ENCODE results near the gene KASH5.
"Not testable (repeated sequence)": the region's sequence is repeated elsewhere in the genome, so short reads cannot be mapped to it uniquely, and the experiment has no call there.

The KASH5 gene

DNA sequence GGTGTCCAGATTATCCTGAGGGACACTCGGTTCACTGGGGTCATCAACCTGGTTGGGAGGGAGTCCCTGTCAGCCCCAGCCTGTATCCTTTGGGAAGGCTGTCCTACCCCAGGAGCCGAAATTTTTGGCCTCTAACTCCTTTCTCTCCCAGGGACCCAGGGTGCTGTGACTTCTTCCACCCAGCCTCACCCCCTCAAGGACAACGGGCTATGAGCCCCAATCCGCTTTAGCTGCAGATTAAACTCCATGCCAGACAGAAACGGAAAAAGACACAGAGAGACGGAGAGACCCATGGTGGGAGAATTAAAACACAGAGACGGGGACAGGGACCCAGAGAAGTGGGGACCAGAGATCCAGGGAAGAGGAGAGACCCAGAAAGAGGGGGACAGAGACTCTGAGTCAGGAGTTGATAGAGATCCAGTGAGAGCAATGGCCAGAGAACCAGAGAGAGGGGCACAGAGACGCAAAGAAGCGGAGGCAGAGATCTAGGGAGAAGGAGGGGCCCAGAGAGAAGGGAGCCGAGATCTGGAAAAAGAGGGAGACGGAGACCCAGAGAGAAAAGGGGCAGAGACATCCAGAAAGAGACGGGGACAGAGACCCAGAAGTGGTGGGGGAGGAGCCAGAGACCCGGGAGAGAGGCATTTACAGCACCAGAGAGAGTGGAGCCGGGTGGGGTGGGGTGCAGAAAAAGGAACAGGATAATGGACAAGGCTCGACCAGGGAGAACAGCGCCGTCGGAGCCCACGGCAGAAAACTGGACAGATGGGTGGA, 52.6 kb downstream of the KASH5 start:
- no peak for DNase-seq

DNA sequence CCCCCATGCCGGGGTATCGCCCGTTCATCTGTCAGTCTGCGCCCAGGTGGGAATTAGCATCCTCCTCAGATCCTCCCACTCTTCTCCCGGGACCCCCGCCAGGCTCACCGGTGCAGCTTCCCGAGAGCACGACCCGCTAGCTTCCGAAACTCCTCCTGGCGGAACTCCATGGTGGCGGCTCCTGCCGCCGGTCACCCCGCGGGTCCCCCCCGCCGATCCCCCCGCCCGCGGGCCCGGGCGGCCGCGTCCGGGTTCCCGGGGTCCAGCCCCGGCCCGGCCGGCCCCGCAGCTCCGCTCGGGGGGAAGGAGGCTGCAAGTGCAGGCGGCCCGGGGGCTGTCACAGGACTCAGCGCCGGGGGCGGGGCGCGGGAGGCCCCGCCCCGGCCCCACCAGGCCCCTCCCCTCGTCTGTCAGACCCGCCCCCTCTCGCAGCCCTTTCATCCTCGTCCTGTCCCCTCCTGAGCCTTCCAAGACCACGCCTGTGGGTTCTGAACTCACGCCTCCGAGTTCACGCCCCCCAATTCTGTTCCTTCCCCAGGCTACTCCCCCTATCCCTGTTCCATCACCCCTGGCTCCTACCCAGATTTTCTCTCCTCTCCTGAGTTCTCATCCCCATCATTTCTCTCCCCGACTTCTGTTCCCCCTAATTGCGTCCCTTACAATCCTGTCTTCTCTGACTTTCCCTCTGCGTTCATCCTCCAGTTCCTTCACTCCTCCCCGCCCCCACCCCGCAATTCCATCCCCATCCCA, 53.3 kb downstream of the KASH5 start, which contains the start of gene SLC17A7:
SLC17A7 (minus strand) TSS at position 318 of the 750 bp plus-strand sequence; CDS start at position 170, 148 bp downstream.
- peak; percentile 53 for DNase-seq

DNA sequence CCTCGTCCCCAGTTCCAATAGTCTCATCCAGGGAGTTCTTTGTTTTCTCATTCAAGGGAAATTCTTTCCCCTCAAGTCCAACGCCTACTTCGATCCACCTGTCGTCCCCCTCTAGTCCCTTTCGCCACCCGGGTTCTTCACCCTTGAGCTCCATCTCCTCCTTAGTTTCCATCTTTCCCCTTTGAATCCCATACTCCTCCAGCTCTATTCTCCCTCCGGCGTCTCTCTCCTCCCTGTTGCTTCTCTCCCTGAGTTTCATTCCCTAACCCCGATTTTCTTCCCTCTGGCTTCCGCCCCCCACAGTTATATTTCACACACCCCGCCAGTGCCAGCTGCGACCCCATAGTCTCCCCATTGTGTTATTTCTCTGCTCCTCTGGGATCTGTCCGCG, 53.9 kb downstream of the KASH5 start:
- no peak for DNase-seq

DNA sequence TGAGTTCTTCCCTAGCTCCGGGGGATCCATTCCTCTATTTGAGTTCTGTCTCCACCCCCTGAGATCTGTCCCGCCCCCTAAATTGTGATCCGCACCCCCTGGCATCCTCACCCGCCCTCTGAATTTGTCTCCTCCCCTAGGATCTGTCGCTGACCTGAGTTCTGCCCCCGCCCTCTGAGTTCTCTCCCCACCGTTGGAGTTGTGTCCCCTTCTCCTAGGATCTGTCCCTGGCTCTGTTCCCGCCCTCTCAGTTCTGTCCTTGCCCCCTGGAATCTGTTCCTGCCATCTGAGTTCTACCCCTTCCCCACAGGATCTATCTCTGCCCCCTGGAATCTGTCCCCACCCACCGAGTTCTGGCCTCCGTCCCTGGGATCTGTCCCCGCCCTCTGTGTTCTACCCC, 54.3 kb downstream of the KASH5 start:
- DNase-seq, result no peak

DNA sequence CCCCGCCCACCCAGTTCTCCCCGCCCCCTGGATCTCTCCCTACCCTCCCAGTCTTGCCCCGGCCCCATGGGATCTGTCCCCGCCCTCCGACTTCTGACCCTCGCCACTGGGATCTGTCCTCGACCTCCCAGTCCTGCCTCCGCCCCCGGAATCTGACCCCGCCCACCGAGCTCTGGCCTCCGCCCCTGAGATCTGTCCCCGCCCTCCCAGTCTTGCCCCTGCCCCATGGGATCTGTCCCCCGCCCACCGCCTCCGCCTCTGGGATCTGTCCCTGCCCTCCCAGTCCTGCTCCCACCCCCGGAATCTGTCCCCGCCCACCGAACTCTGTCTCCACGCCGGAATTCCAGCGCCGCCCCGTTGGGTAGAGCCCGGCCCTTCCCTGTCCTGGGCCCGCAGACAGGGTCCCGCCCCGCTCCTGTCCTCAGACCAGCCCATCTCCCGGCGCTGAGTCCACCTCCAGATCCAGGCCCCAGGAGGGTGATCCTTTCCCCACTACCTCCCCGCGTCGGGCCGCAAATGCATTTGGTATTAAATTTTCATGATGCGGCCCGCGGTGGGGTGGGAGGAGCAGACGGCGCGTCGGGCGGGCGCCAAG, 54.8 kb downstream of the KASH5 start:
- DNase-seq, result peak; percentile 64

DNA sequence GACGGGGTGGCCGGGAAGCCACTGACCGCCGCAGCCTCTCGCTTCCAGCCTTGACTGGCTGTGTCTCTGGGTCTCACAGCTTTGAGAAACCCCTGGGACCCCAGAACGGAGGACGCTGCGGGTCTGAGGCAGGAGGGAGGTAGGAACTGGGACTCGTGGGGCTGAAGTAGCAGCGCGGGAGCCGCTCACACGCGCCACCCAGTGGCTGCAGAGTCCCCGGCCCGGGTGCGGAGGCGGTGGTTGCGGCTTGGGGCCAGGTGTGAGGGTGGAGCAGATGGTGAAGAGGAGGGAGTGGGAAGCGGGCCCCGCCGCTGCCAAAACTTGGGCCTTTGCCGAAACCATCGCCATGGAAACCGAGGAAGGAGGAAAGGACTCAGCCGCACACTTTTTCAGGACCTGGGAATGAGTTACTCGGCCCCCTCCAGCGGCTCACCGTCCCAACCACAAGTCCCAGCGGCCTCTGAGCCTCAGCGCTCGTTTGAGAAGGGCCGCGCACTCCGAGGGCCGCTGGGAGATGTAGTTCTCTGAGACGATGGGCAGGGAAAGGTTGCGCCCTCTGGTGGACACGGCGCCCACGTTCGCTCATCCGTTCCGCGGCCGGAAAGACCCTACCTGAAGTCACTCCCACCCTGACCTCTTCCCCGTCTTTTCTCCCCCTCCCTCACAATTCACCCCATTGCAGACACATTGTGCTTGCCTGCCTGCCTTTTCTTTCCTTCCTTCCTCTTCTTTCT, 55.5 kb downstream of the KASH5 start:
- DNase-seq, result peak; percentile 94

DNA sequence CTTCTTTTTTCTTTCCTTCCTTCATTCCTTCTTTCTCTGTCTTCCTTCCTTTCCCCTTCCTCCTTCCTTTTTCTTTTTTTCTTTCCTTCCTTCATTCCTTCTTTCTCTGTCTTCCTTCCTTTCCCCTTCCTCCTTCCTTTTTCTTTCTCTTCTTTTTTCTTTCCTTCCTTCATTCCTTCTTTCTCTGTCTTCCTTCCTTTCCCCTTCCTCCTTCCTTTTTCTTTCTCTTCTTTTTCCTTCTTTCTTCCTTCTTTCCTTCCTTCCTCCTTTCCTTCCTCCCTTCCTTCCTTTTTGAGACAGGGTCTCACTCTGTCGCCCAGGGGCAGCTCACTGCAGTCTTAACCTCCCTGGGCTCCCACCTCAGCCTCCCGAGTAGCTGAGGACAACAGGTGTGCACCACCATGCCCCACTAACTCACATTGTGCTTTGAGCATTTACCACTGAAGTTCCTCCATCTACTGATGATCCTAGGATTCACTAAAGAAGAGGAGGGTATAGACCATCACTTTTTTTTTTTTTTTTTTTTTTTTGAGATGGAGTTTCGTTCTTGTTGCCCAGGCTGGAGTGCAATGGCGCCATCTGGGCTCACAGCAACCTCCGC, 56.2 kb downstream of the KASH5 start:
- DNase-seq, result not testable (repeated sequence)

DNA sequence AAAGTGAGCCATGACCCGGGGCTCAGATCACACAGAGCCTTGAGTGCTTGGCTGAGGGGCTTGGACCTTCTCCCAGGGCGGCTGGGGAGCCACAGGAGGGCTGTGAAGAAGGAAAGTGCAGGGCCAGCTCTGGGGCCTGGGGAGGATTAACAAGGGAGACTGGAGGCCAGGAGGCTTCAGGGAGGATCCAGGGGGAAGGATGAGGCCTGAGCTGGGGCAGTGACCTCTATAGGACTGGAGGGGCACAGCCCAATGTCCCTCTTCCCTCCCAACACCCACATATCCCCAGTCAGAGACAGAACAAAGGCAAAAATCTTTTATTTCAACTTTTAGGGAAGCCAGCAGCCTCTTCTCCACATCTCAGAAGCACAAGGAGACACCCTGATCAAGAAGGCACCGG, 57.9 kb downstream of the KASH5 start:
- no peak for DNase-seq

DNA sequence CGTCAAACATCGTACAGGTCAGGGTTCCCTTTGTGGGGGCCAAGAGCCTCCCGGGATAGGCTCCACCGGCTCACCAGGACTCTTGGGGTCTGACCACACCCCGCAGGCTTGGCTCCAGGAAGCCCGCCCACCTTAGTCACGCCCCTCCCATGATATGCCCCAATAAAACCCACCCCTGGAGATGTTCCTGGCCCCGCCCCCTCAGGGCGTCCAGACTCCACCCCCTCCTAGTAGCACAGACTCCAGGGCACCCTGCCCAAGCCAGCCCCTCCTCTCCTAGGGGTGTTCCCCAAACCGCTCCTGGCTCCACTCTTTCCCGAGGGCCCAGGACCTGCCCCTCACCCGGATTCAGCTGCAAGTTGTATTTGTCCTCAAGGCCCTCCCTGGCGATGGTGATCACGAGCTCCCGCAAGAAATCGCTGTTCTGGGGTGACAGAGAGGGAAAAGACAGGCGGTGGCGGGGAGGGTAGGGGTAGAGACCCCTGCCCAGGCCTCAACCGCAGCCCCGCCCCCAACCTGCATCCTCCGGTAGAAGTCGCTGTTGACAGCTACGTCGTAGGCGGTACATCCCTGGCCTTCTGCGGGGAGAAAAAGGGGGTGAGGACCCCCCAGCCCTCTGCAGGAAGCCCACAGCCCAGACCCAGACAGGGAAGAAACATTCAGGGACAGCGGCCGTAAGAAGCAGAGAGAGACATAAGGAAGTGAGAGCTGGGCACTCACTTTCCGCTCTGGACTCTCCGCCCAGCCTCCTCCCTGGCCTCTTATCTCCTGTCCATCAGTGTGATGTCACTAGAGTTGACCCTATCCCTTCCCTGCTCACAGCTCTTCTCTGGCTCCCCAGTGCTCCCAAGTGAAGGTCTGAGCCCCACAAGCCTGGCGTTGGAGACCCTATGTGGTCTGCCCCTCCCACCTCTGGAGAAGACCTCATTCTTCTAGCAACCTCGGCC, 59.7 kb downstream of the KASH5 start:
- DNase-seq, result no peak

DNA sequence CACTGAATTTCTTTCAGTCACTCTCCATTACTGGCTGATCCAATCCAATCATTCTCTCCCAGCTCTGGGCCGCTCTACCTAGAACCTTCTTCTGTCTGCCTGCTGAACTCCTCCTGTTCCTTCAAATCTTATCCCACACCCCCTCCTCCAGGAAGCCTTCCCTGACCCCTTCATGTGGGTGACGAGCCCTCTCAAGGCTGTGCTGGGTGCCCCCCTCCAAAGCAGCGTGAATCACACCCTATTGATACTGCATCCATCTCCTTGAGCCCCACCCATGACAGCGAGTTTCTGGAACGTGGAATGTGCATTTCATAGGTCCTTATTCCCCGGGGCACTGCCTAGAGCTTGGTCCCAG, 60.4 kb downstream of the KASH5 start:
- no peak for DNase-seq

DNA sequence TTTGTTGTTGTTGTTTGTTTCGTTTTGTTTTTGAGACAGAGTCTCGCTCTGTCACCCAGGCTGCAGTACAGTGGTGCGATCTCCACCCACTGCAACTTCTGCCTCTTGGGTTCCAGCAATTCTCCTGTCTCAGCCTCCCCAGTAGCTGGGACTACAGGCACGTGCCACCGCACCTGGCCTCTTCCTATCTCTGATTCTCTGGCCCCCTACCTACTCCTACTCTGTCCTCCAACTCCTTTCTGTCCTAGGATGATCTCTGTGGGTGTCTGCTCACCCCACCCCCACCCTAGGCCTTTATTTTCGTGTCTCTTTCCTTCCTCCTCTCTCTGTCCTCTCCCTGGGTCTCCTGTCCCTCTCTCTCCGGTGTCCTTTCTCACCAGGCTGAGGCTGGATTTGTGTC, 62.4 kb downstream of the KASH5 start:
- DNase-seq, result no peak

DNA sequence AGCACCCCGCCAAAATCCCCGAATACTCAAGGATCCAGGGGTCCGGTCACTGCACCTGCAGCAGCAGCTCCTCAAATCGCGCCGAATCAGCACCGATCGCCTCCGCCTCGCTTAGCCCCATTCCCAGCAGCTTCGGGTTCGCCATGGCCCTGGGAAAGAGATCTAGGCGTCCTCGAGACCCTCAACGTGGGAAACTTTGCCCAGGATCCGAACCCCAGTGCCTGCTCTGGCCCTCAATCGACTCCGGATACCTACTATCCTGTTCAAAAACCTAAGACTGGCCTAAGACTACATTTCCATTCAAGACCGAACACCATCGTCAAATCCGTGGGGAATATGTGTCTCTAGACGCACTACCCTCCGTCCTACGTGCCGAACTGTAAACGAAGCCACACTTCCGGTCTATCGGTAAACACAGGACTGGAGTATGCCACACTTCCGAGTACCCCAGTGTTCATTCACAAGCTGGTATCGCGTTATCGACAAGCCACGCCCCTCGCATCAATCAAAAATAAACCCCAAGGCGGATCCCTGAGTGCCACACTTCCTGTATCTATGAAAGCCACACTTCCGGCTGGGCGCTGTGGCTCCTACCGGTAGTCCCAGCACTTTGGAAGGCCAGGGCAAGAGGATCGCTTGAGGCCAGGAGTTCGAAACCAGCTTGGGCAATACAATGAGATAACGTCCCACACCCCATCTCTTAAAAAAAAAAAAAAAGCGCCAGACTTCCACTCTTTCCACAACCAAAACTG, 63.6 kb downstream of the KASH5 start, which contains the start of gene PIH1D1:
PIH1D1 (minus strand) TSS at position 385 of the 752 bp plus-strand sequence; CDS start at position 145, 240 bp downstream.
- peak; percentile 99 for DNase-seq

DNA sequence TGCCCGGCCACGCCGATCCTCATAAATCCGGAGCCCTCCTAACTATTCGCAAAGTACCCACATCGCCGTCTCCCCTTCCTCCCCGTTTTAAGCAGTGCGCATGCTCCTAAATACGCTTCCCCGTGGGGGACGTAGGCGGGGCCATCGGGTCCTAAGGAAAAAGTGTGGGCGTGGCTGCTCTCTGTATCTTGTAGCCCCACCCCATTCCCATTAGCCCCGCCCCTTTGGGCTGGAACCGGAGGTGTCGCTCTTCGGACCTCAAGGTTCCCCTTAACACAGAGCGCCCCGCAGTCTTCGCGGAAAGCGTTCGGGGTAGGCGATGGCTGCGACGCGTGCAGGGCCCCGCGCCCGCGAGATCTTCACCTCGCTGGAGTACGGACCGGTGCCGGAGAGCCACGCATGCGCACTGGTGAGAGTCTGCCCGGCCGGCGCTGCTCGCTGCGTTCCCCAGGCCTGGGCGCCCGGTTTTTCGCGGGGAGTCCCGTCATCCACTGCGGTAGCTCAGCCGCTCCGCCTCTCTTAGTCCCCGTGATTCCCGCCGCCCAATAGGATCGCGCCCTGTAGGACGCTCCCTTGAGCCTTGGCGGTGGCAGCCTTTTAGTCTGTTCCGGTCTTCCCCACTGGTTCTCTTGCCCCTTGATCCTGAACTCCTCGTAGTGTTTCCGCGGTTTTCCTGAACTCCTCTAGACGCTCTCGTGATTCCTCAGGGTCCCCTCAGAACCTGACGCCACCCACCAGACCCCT, 65.1 kb downstream of the KASH5 start, which contains the start of gene ALDH16A1:
ALDH16A1 (plus strand) TSS at position 213 of the 744 bp plus-strand sequence; CDS start at position 320, 107 bp downstream.
- DNase-seq, result peak; percentile 98

DNA sequence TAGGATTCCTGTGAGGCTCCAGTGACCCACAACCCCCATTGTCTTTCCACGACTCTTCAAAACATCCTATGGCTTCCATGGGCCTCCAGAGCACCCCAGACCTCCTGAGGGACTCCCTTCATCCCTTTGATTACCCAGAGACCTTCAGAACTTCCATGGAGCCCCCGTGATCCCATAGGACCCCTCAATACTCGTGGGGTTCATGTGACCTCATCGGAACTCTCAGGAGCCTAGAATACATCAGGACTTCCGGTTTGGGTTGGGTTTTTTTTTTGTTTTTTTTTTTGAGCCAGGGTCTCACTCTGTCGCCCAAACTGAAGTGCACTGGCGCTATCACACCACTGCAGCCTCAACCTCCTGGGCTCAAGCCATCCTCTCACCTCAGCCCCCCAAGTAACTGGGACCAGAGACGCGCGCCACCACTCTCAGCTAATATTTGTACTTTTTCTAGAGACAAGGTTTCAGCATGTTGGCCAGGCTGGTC, 65.8 kb downstream of the KASH5 start:
- peak; percentile 62 for DNase-seq

DNA sequence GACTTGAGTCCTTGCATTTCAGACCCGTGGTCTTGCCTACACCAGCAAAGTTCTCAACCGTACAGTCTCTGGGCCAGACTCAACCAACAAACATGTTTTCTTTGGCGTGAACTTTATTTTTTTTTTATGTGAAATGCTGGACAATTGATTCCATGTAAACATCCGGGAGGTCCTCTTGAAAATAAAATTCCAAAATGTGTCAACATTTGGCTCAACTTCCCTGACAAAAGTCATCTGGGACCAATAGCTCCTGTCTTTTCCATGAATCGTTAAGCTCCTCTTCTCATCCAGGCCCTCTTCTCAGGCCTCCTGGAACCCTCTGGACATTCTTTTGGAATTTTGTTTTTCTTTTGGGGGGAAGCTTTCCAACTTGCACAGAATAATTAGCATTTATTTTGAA, 67.7 kb downstream of the KASH5 start:
- DNase-seq, result no peak

DNA sequence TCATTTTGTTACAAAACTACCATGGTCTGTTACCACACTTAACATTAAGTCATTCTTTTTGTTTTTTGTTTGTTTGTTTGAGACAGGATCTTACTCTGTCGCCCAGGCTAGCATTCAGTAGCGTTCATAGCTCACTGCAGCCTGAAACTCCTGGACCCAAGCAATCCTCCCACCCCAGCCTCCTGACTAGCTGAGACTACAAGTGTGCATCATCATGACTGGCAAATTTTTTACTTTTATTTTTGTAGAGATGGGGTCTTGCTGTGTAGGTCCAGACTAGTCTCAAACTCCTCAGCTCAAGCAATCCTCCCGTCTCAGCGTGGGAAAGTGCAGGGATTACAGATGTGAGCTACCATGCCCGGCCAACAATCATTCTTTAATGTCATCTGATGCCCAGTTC, 68.3 kb downstream of the KASH5 start:
- no peak for DNase-seq

DNA sequence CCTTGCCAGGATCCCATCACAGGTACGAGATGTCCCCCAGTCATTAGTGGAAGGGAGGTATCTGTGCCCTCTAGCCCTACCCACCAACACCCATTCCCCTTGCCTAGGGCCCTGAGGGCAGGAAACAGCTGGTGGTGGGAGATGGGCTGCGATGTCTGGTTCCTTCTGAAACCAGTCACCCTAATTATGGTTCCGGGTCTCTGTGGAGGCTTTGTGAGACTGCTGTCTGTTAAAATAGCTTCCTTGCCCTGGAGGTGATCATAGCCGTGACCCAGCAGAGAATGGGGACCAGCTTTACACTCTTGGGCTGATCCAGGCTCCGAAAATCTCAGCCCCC, 70.5 kb downstream of the KASH5 start:
- DNase-seq, result peak; percentile 26

DNA sequence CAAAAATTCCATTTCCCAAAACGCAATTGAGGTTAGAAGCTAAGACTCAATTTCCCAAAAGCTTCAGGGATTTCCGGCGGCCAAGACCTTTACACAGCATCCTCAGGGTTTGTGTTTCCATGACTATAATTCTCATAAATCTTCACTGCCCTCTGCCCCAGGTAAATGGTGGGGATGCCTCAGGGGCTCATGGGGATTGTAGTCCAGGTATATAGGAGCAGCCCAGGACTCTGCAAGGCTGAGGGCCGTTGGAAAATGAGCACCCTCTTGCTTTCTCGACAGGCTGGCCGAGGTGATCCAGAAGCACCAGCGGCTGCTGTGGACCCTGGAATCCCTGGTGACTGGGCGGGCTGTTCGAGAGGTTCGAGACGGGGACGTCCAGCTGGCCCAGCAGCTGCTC, 71.3 kb downstream of the KASH5 start:
- no peak for DNase-seq

DNA sequence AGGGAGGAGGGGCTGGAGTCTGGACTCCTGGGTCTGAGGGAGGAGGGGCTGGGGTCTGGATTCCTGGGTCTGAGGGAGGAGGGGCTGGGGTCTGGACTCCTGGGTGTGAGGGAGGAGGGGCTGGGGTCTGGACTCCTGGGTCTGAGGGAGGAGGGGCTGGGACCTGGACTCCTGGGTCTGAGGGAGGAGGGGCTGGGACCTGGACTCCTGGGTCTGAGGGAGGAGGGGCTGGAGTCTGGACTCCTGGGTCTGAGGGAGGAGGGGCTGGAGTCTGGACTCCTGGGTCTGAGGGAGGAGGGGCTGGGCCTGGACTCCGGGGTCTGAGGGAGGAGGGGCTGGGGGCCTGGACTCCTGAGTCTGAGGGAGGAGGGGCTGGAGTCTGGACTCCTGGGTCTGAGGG, 73.1 kb downstream of the KASH5 start:
- not testable (repeated sequence) for DNase-seq

DNA sequence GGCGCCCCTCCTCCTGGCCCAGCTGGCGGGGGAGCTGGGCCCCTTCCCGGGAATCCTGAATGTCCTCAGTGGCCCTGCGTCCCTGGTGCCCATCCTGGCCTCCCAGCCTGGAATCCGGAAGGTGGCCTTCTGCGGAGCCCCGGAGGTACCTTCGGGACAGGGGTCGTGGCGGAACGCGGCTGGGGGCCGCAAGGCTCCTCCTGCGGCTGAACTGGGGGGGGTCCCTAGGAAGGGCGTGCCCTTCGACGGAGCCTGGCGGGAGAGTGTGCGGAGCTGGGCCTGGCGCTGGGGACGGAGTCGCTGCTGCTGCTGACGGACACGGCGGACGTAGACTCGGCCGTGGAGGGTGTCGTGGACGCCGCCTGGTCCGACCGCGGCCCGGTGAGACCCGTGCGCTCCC, 73.6 kb downstream of the KASH5 start:
- no peak for DNase-seq
